ENCODE measurements around the gene MSH3. TPM values are rescaled to one million over a fixed set of nuclear protein-coding genes. Genes with fewer than 3 reads are reported as not detected.

Gene MSH3
- polyA plus RNA-seq, 1 of the 3 experiments (the other 2 are of a cell fraction), result 3.5 TPM

DNA sequence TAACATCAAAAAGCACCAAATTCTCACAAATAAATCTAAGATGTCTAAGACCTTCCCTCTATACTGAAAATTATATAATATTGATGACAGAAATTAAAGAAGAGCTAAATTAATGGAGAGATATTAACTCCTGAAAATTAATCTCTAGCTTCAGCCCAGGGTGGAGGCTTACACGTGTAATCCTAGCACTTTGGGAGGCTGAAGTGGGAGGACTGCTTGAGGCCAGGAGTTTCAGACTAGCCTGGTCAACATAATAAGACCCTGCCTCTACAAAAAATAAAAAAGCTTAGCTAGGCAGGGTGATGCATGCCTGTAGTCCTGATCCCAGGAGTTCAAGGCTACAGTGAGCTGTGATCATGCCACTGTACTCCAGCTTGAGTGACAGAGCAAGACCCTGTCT lies 44.8 kb upstream of the MSH3 start (continued):
- TF ChIP-seq, protein P1, sequence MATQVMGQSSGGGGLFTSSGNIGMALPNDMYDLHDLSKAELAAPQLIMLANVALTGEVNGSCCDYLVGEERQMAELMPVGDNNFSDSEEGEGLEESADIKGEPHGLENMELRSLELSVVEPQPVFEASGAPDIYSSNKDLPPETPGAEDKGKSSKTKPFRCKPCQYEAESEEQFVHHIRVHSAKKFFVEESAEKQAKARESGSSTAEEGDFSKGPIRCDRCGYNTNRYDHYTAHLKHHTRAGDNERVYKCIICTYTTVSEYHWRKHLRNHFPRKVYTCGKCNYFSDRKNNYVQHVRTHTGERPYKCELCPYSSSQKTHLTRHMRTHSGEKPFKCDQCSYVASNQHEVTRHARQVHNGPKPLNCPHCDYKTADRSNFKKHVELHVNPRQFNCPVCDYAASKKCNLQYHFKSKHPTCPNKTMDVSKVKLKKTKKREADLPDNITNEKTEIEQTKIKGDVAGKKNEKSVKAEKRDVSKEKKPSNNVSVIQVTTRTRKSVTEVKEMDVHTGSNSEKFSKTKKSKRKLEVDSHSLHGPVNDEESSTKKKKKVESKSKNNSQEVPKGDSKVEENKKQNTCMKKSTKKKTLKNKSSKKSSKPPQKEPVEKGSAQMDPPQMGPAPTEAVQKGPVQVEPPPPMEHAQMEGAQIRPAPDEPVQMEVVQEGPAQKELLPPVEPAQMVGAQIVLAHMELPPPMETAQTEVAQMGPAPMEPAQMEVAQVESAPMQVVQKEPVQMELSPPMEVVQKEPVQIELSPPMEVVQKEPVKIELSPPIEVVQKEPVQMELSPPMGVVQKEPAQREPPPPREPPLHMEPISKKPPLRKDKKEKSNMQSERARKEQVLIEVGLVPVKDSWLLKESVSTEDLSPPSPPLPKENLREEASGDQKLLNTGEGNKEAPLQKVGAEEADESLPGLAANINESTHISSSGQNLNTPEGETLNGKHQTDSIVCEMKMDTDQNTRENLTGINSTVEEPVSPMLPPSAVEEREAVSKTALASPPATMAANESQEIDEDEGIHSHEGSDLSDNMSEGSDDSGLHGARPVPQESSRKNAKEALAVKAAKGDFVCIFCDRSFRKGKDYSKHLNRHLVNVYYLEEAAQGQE (IDR thresholded peaks at IDR 0.05; ENCODE audit: low read depth, low read length), result no peak
- no peak for TF ChIP-seq RAD21 (IDR thresholded peaks at IDR 0.05; ENCODE audit: low read length)
- no peak for TF ChIP-seq YY1 (IDR thresholded peaks at IDR 0.05; ENCODE audit: low read depth)
- no peak for TF ChIP-seq FOXM1 (IDR thresholded peaks at IDR 0.05; ENCODE audit: low read depth)
- no peak for TF ChIP-seq CHD2 (IDR thresholded peaks at IDR 0.05; ENCODE audit: low read length, partially characterized antibody)

DNA sequence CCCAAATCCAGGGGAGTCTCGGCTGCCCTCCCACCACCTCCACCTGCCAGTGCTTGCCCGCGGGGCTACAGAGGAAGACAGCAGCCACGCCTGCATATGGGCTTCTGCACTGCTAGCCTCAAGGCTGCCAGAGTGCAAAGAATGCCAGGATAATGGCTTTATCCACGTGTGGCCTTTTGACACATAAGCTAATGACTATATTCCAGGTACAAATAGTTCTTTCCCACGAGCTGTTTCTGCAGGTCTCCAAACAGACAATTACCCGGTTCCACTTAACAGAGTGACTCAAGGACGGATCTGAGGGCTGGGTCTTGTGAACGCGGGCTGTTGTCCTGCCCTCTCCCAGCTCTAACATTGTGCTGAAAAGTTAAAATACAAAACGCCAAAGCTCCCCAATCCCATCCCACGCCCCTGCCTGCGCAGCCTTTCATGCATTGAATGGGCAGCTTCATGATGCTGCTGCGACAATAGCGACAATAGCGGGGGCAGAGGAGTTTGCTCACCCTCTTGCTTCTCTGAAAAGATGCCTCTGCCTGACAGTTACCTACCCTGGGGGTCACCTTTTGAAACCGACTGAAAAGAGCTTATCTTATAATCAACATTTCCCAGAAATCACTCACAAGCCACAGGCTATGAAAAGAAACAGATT lies 39.1 kb upstream of the MSH3 start:
- DNase-seq, result no peak
- Histone ChIP-seq H3K36me3 (replicated peaks in 1 of 2; ENCODE audit: control insufficient read depth in 1 of 2, insufficient read depth in 2 of 2, low read length in 1 of 2) (no peaks in the 10 kb centered on the region), H3K27me3 (ENCODE audit: insufficient read depth) (no peaks in the 10 kb centered on the region), H3K9me3 (no peaks in the 10 kb centered on the region), H4K20me1 (ENCODE audit: insufficient read depth) (no peaks in the 10 kb centered on the region), H3K9me2 (no peaks in the 10 kb centered on the region), H3K4me2 (no peak overlapping the region), H3K27ac (ENCODE audit: low read depth in 2 of 2, low read length in 1 of 2) (no peak overlapping the region; a peak in 1 of 4 replicates), H2AFZ (ENCODE audit: low read depth) (no peak overlapping the region), H3K4me3 (ENCODE audit: low read depth in 2 of 2, low read length in 1 of 2) (no peak overlapping the region), H3F3A (replicated peaks; ENCODE audit: insufficient read depth) (no peaks in the 10 kb centered on the region), H3K9ac (no peak overlapping the region), H3K4me1 (ENCODE audit: control insufficient read depth in 1 of 2, insufficient read depth in 2 of 2, low read depth in 1 of 2, low read length in 1 of 2) (peaks cover 0 to 6% of the 10 kb centered on the region in 2 experiments; a peak in 1 of 4 replicates), H3K79me2 (ENCODE audit: insufficient read depth) (no peaks in the 10 kb centered on the region)
- POLR2A ChIA-PET, result no interaction called here
- no peak for TF ChIP-seq YY1 (IDR thresholded peaks at IDR 0.05; ENCODE audit: low read depth)
- no peak for TF ChIP-seq FOXM1 (IDR thresholded peaks at IDR 0.05; ENCODE audit: low read depth)
- TF ChIP-seq, protein P2, sequence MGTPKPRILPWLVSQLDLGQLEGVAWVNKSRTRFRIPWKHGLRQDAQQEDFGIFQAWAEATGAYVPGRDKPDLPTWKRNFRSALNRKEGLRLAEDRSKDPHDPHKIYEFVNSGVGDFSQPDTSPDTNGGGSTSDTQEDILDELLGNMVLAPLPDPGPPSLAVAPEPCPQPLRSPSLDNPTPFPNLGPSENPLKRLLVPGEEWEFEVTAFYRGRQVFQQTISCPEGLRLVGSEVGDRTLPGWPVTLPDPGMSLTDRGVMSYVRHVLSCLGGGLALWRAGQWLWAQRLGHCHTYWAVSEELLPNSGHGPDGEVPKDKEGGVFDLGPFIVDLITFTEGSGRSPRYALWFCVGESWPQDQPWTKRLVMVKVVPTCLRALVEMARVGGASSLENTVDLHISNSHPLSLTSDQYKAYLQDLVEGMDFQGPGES (IDR thresholded peaks at IDR 0.05; ENCODE audit: low read depth, low read length), result no peak
- no peak for TF ChIP-seq RAD21 (IDR thresholded peaks at IDR 0.05; ENCODE audit: low read length)
- TF ChIP-seq, protein P3, sequence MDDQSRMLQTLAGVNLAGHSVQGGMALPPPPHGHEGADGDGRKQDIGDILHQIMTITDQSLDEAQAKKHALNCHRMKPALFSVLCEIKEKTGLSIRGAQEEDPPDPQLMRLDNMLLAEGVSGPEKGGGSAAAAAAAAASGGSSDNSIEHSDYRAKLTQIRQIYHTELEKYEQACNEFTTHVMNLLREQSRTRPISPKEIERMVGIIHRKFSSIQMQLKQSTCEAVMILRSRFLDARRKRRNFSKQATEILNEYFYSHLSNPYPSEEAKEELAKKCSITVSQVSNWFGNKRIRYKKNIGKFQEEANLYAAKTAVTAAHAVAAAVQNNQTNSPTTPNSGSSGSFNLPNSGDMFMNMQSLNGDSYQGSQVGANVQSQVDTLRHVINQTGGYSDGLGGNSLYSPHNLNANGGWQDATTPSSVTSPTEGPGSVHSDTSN (IDR thresholded peaks at IDR 0.05), result no peak
- no peak for TF ChIP-seq EZH2phosphoT487 (IDR thresholded peaks at IDR 0.05; ENCODE audit: borderline replicate concordance, low read depth)
- no peak for TF ChIP-seq NRF1 (IDR thresholded peaks at IDR 0.05; ENCODE audit: low read depth, low read length)
- TF ChIP-seq RCOR1 (IDR thresholded peaks at IDR 0.05; ENCODE audit: low read length), result no peak
- TF ChIP-seq, protein P4, sequence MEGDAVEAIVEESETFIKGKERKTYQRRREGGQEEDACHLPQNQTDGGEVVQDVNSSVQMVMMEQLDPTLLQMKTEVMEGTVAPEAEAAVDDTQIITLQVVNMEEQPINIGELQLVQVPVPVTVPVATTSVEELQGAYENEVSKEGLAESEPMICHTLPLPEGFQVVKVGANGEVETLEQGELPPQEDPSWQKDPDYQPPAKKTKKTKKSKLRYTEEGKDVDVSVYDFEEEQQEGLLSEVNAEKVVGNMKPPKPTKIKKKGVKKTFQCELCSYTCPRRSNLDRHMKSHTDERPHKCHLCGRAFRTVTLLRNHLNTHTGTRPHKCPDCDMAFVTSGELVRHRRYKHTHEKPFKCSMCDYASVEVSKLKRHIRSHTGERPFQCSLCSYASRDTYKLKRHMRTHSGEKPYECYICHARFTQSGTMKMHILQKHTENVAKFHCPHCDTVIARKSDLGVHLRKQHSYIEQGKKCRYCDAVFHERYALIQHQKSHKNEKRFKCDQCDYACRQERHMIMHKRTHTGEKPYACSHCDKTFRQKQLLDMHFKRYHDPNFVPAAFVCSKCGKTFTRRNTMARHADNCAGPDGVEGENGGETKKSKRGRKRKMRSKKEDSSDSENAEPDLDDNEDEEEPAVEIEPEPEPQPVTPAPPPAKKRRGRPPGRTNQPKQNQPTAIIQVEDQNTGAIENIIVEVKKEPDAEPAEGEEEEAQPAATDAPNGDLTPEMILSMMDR (IDR thresholded peaks at IDR 0.05), result no peak
- no peak for TF ChIP-seq NFIC (IDR thresholded peaks at IDR 0.05; ENCODE audit: borderline replicate concordance)
- 84% methylated on average over 15 of the region's 17 CpGs for WGBS (ENCODE audit: low lambda C conversion rate)
- CTCF ChIA-PET, result no interaction called here
